ENCODE measurements around the gene C11orf65. TPM values are rescaled to one million over a fixed set of nuclear protein-coding genes. Genes with fewer than 3 reads are reported as not detected.

Gene C11orf65
- polyA plus RNA-seq, 1 donor: 1.0 TPM

DNA sequence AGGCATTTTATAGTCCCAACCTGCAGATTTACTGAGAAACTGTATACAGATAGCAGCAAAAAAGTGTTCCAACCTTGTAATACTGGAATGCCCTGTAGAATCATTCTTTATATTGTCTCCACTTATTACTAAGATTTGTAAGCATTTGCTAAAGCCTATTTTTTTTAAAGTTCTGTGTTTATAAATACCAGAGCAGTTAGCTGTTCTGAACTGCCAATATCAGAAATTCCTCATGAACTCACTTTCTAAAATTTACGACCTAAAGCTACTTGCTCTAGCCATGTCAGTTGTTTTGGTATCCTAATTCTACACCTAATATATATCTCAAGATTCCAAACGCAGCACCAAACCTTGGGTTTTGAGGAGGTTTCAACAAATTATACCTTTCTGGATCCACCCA is 103.2 kb downstream of the C11orf65 start:
- no peak for DNase-seq

DNA sequence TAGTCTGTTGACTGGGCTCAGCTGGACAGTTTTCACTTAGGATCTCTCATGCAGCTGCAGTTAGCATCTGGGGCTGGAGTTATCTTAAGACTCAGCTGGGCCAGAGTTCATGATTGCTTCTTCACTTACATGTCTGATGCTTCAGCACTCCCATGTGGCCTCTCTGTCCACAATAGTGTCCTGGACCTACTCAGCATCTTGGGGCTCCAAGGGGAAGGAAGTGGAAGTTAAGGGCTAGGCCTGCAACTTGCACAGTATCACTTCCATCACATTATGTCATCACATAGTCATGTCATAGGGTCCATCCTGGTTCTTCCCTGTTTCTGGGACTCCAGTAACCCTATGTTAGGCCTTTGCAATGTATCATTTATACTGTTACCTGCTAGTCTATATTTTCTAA is 115.9 kb downstream of the C11orf65 start:
- no peak for DNase-seq

DNA sequence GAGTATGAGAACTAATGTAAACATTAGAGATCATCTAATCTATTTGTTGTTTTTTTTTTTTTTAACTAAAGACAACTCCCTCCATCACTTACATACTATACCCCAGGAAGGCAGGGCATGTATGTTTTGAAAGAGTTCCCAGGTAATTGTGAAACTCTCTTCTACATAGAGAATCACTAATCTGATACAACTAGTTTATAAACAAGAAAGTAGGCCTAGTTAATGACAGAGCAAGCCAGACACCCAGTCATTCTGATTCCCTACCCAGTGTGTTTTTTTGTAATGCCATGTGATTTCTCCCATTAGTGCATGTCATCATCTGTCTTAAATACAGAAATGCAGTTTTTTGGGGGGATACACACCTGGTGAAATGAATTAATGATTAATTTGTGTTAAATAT is 120.9 kb downstream of the C11orf65 start:
- DNase-seq: no peak

GRCh38 chr11:108345767-108346166 is 121.6 kb downstream of the C11orf65 start:
- DNase-seq: no peak

- no peak for DNase-seq
Measured at GRCh38 chr11:108343714-108344113, 123.6 kb downstream of the C11orf65 start.

- DNase-seq: no peak
Measured at GRCh38 chr11:108341654-108342053, 125.7 kb downstream of the C11orf65 start.

- DNase-seq: no peak
Measured at GRCh38 chr11:108340973-108341372, 126.4 kb downstream of the C11orf65 start.

DNA sequence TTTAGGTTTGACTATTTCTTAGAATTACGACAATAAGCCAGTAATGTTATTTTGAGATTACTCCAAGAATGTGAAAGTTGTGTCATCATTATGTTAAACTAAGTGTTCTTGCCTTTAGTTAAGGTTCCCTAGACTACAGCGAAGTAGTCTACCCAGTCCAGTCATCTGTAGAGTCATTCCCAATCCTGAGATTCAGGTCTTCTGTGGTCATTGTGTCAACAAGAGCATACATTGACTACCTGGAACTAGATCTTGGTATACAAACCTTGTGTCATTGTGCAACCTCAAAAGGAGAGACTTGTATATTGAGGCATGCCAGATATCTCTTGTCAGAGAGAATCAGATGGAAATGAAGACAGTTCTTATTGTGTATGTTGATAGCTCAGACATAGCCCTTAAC is 128.6 kb downstream of the C11orf65 start:
- no peak for DNase-seq

DNA sequence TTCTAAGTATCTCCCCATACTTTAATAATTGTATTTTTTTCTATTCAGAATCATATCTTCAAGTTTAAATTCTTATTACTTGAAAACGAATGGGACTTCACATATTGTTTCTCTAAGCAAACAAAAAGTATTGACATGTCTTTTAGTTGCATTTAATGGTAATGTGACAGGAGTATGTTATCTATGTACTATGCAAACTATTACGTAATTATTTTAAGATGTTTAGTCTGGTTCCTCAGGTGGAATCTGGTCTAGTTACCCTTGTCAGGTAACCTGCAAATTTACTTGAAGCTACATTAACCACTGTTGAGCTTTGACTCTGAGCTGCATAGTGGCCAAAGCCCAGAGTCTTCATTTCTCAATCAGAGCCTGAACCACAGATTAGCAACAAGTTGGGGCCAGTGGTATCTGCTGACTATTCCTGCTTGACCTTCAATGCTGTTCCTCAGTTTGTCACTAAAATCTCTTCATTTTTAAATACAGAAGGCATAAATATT is 133.9 kb downstream of the C11orf65 start:
- DNase-seq: no peak

Other genes with a start within 250 kb of the C11orf65 start
- gene NPAT, start 244.9 kb downstream of the C11orf65 start, polyA plus RNA-seq (ENCODE audit: insufficient read length): 7.1 TPM
- 42.7 TPM for gene ATM, start 244.5 kb downstream of the C11orf65 start, polyA plus RNA-seq (ENCODE audit: insufficient read length)
- 36.3 TPM for gene POGLUT3, start 30.9 kb upstream of the C11orf65 start, polyA plus RNA-seq (ENCODE audit: insufficient read length)
- 0.57 TPM for gene EXPH5, start 126.2 kb upstream of the C11orf65 start, polyA plus RNA-seq (ENCODE audit: insufficient read length)
- gene DDX10, start 197.5 kb upstream of the C11orf65 start, polyA plus RNA-seq (ENCODE audit: insufficient read length): 21.3 TPM